Left colon (tissue), 2 donors: ENCODE data around the gene TCEAL6. TPM values are rescaled to one million over a fixed set of nuclear protein-coding genes. Genes with fewer than 3 reads are reported as not detected.

Experiments
- total RNA-seq, 2 donors: library from RNA; stranded (reverse); fragmentation: NEBNext Ultra II Directional; extraction: Animal tissue kit (Norgen Biotek cat#: 25700); gene quantifications; one replicate each; pipeline ENCODE4 v1.2.1, GENCODE V29; 2021
- donor health status: DM: no; HTN: no; CAD: no.
- donor health status: DM: yes; HTN: yes; CAD: no.

TCEAL6 gene
- total RNA-seq, 2 donors from 2014 or later, result not detected

Other genes with a start within 250 kb of the TCEAL6 start
- 1 to 10 TPM; 1.5 to 2.1 TPM for gene ZMAT1, start 210.5 kb downstream of the TCEAL6 start, total RNA-seq
- 1 to 10 TPM in 1 of 2 donors, not detected in 1; 1.5 TPM for gene TCEAL2, start 16.8 kb downstream of the TCEAL6 start, total RNA-seq
- gene BEX5, start 13.5 kb upstream of the TCEAL6 start, total RNA-seq, result 1 to 10 TPM; 1.3 to 2.1 TPM
- gene TCP11X1, start 72.8 kb upstream of the TCEAL6 start, total RNA-seq, result not detected
- not detected for gene NXF2, start 104.7 kb upstream of the TCEAL6 start, total RNA-seq